H1 (cell line): ENCODE data around the gene INPP5B. TPM values are rescaled to one million over a fixed set of nuclear protein-coding genes. Genes with fewer than 3 reads are reported as not detected.

Source experiments
- TBP ChIP-seq: IDR thresholded peaks from 2 replicates; pipeline ENCODE4 v1.6.1; 2011; ENCODE audit warnings: low read depth, low read length, improper control_type of control experiment
- polyA plus RNA-seq, 7 experiments: library from polyadenylated mRNA; depleted of rRNA in 3 of 7; stranded (reverse) in 5 of 7; unstranded in 2 of 7; fragments of >200 nt in 5 of 7; fragments of 200-250 nt in 2 of 7; gene quantifications; 1 replicate in 5 of 7; 2 replicates in 1 of 7; 4 replicates in 1 of 7; pipeline versions ENCODE4 v1.2.1 to v1.2.3, GENCODE V29; 2011 to 2013; ENCODE audit warnings: missing spikeins in 2 of 7, mixed read lengths in 2 of 7
- total RNA-seq: library from RNA; stranded (reverse); fragmentation: NEBNext Ultra II Directional; extraction: Animal tissue kit (Norgen Biotek cat#: 25700); gene quantifications from 2 replicates; pipeline ENCODE4 v1.2.1, GENCODE V29; 2021
- TF ChIP-seq, protein P1 (sequence below): fragments of 300-600 bp; sonication (generic); IDR thresholded peaks from 2 replicates; pipeline ENCODE4 v1.7.1; 2012; ENCODE audit warnings: low read length, moderate library complexity, mild to moderate bottlenecking, inconsistent platforms; ENCODE audit not compliant: insufficient replicate concordance

Gene INPP5B
- total and polyA plus RNA-seq, 2 of the 8 experiments (the other 6 are each of a cell fraction or from before 2014, with no cell fraction given), result 14.0 to 23.7 TPM

DNA sequence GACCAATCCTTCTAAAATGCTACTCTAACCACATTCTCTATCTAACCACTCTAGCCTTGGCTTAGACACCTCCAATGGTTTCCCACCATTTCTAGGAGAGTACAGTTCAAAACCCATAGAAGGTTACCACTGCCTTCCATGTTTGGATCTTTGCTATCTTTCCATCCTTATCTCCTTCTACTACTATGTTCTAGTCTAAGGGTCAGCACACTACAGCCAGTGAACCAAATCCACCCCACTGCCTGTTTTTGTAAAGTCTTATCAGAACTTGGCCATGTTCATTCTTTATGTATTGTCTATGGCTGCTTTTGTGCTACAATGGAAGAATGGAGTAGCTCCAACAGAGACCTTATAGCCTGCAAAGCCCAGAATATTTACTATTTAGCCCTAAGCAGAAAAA lies 93.7 kb downstream of the INPP5B start (continued):
- TF ChIP-seq, protein P1, sequence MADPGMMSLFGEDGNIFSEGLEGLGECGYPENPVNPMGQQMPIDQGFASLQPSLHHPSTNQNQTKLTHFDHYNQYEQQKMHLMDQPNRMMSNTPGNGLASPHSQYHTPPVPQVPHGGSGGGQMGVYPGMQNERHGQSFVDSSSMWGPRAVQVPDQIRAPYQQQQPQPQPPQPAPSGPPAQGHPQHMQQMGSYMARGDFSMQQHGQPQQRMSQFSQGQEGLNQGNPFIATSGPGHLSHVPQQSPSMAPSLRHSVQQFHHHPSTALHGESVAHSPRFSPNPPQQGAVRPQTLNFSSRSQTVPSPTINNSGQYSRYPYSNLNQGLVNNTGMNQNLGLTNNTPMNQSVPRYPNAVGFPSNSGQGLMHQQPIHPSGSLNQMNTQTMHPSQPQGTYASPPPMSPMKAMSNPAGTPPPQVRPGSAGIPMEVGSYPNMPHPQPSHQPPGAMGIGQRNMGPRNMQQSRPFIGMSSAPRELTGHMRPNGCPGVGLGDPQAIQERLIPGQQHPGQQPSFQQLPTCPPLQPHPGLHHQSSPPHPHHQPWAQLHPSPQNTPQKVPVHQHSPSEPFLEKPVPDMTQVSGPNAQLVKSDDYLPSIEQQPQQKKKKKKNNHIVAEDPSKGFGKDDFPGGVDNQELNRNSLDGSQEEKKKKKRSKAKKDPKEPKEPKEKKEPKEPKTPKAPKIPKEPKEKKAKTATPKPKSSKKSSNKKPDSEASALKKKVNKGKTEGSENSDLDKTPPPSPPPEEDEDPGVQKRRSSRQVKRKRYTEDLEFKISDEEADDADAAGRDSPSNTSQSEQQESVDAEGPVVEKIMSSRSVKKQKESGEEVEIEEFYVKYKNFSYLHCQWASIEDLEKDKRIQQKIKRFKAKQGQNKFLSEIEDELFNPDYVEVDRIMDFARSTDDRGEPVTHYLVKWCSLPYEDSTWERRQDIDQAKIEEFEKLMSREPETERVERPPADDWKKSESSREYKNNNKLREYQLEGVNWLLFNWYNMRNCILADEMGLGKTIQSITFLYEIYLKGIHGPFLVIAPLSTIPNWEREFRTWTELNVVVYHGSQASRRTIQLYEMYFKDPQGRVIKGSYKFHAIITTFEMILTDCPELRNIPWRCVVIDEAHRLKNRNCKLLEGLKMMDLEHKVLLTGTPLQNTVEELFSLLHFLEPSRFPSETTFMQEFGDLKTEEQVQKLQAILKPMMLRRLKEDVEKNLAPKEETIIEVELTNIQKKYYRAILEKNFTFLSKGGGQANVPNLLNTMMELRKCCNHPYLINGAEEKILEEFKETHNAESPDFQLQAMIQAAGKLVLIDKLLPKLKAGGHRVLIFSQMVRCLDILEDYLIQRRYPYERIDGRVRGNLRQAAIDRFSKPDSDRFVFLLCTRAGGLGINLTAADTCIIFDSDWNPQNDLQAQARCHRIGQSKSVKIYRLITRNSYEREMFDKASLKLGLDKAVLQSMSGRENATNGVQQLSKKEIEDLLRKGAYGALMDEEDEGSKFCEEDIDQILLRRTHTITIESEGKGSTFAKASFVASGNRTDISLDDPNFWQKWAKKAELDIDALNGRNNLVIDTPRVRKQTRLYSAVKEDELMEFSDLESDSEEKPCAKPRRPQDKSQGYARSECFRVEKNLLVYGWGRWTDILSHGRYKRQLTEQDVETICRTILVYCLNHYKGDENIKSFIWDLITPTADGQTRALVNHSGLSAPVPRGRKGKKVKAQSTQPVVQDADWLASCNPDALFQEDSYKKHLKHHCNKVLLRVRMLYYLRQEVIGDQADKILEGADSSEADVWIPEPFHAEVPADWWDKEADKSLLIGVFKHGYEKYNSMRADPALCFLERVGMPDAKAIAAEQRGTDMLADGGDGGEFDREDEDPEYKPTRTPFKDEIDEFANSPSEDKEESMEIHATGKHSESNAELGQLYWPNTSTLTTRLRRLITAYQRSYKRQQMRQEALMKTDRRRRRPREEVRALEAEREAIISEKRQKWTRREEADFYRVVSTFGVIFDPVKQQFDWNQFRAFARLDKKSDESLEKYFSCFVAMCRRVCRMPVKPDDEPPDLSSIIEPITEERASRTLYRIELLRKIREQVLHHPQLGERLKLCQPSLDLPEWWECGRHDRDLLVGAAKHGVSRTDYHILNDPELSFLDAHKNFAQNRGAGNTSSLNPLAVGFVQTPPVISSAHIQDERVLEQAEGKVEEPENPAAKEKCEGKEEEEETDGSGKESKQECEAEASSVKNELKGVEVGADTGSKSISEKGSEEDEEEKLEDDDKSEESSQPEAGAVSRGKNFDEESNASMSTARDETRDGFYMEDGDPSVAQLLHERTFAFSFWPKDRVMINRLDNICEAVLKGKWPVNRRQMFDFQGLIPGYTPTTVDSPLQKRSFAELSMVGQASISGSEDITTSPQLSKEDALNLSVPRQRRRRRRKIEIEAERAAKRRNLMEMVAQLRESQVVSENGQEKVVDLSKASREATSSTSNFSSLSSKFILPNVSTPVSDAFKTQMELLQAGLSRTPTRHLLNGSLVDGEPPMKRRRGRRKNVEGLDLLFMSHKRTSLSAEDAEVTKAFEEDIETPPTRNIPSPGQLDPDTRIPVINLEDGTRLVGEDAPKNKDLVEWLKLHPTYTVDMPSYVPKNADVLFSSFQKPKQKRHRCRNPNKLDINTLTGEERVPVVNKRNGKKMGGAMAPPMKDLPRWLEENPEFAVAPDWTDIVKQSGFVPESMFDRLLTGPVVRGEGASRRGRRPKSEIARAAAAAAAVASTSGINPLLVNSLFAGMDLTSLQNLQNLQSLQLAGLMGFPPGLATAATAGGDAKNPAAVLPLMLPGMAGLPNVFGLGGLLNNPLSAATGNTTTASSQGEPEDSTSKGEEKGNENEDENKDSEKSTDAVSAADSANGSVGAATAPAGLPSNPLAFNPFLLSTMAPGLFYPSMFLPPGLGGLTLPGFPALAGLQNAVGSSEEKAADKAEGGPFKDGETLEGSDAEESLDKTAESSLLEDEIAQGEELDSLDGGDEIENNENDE, result no peak
- TF ChIP-seq TBP, result no peak
